H9 (cell line): ENCODE data around the gene WNT4. TPM values are rescaled to one million over a fixed set of nuclear protein-coding genes. Genes with fewer than 3 reads are reported as not detected.

Source experiments
- DNase-seq: peaks from one replicate; pipeline ENCODE4 v3.0.0-alpha.2; 2017
- H2AFZ ChIP-seq: one replicate; pipeline ENCODE4 v1.6.1; 2013; ENCODE audit warnings: mild to moderate bottlenecking, low read length, control low read depth, moderate library complexity
- H2AK5ac ChIP-seq: 2 replicates; pipeline ENCODE4 v1.6.1; 2013; ENCODE audit warnings: low read length, control low read depth, mixed read lengths; ENCODE audit not compliant: insufficient read length
- H2BK120ac ChIP-seq: one replicate; pipeline ENCODE4 v1.6.1; 2013; ENCODE audit warnings: low read depth, mild to moderate bottlenecking, low read length, control low read depth, inconsistent platforms; ENCODE audit not compliant: poor library complexity, severe bottlenecking
- H2BK12ac ChIP-seq: 2 replicates; pipeline ENCODE4 v1.6.1; 2013; ENCODE audit warnings: low read length, control low read depth, mixed read lengths, low read depth; ENCODE audit not compliant: insufficient read length
- H2BK15ac ChIP-seq: 2 replicates; pipeline ENCODE4 v1.6.1; 2013; ENCODE audit warnings: low read depth, low read length, control low read depth
- H2BK20ac ChIP-seq: one replicate; pipeline ENCODE4 v1.6.1; 2013; ENCODE audit warnings: low read depth, mild to moderate bottlenecking, low read length, control low read depth, inconsistent platforms; ENCODE audit not compliant: poor library complexity, severe bottlenecking
- H2BK5ac ChIP-seq: 2 replicates; pipeline ENCODE4 v1.6.1; 2013; ENCODE audit warnings: low read length, control low read depth, mixed read lengths; ENCODE audit not compliant: insufficient read length
- H3K14ac ChIP-seq: 2 replicates; pipeline ENCODE4 v1.6.1; 2013; ENCODE audit warnings: low read length, control low read depth; ENCODE audit not compliant: insufficient read depth
- H3K18ac ChIP-seq: 2 replicates; pipeline ENCODE4 v1.6.1; 2013; ENCODE audit warnings: low read depth, mild to moderate bottlenecking, mixed read lengths, low read length, control low read depth; ENCODE audit not compliant: insufficient read length
- H3K23ac ChIP-seq: 2 replicates; pipeline ENCODE4 v1.6.1; 2013; ENCODE audit warnings: low read length, control low read depth, mixed read lengths, low read depth; ENCODE audit not compliant: insufficient read length
- H3K23me2 ChIP-seq: 2 replicates; pipeline ENCODE4 v1.6.1; 2013; ENCODE audit warnings: low read depth, mild to moderate bottlenecking, mixed read lengths, low read length, control low read depth; ENCODE audit not compliant: insufficient read length, poor library complexity, severe bottlenecking
- H3K27ac ChIP-seq: 2 replicates; pipeline ENCODE4 v1.5.1; 2013; ENCODE audit warnings: low read length, control low read depth, mixed read lengths, low read depth; ENCODE audit not compliant: insufficient read length
- H3K27me3 ChIP-seq: 2 replicates; pipeline ENCODE4 v1.6.1; 2013; ENCODE audit warnings: low read length, control low read depth, inconsistent platforms; ENCODE audit not compliant: insufficient read depth
- H3K4ac ChIP-seq: 2 replicates; pipeline ENCODE4 v1.6.1; 2013; ENCODE audit warnings: low read depth, mild to moderate bottlenecking, control low read depth, inconsistent platforms, low read length, moderate library complexity
- H3K4me1 ChIP-seq: 2 replicates; pipeline ENCODE4 v1.6.1; 2013; ENCODE audit warnings: low read length, control low read depth, inconsistent platforms; ENCODE audit not compliant: insufficient read depth
- H3K4me2 ChIP-seq: 2 replicates; pipeline ENCODE4 v1.6.1; 2013; ENCODE audit warnings: low read length, control low read depth, mixed read lengths; ENCODE audit not compliant: insufficient read length, insufficient read depth
- H3K56ac ChIP-seq: 2 replicates; pipeline ENCODE4 v1.6.1; 2013; ENCODE audit warnings: low read depth, mild to moderate bottlenecking, mixed read lengths, low read length, control low read depth; ENCODE audit not compliant: insufficient read length
- H3K79me1 ChIP-seq: 2 replicates; pipeline ENCODE4 v1.6.1; 2013; ENCODE audit warnings: low read depth, mild to moderate bottlenecking, moderate library complexity, low read length, control low read depth, inconsistent platforms; ENCODE audit not compliant: insufficient read depth, poor library complexity, severe bottlenecking
- H3K79me2 ChIP-seq: 2 replicates; pipeline ENCODE4 v1.6.1; 2013; ENCODE audit warnings: low read length, control low read depth, inconsistent platforms; ENCODE audit not compliant: insufficient read depth
- H3K9ac ChIP-seq: 2 replicates; pipeline ENCODE4 v1.6.1; 2013; ENCODE audit warnings: low read length, control low read depth, mixed read lengths; ENCODE audit not compliant: insufficient read length; ENCODE audit errors: extremely low read depth
- H3K9me3 ChIP-seq: one replicate; pipeline ENCODE4 v1.6.1; 2013; ENCODE audit warnings: low read depth, low read length, inconsistent platforms; ENCODE audit not compliant: control insufficient read depth
- H3T11ph ChIP-seq: one replicate; pipeline ENCODE4 v1.6.1; 2013; ENCODE audit warnings: mild to moderate bottlenecking, low read length, control low read depth, inconsistent platforms
- H4K20me1 ChIP-seq: one replicate; pipeline ENCODE4 v1.6.1; 2013; ENCODE audit not compliant: control insufficient read depth, insufficient read length, insufficient read depth
- H4K5ac ChIP-seq: 2 replicates; pipeline ENCODE4 v1.6.1; 2013; ENCODE audit warnings: low read depth, mild to moderate bottlenecking, mixed read lengths, low read length, control low read depth; ENCODE audit not compliant: insufficient read length
- H4K8ac ChIP-seq: replicated peaks from 2 replicates; pipeline ENCODE4 v1.6.1; 2013; ENCODE audit warnings: low read length, control low read depth, mixed read lengths, low read depth; ENCODE audit not compliant: insufficient read length
- H4K91ac ChIP-seq: 2 replicates; pipeline ENCODE4 v1.6.1; 2013; ENCODE audit warnings: low read depth, mild to moderate bottlenecking, moderate library complexity, mixed read lengths, low read length, control low read depth; ENCODE audit not compliant: insufficient read length
- H3K27ac Mint-ChIP-seq, 3 experiments: 2 replicates in 2 of 3; 3 replicates in 1 of 3; pipeline ENCODE4 v1.8.0; 2020 to 2021; ENCODE audit warnings: mixed read lengths in 3 of 3, mild to moderate bottlenecking in 1 of 3, moderate library complexity in 1 of 3
- H3K27me3 Mint-ChIP-seq: 2 replicates; pipeline ENCODE4 v1.8.0; 2021; ENCODE audit warnings: low read depth, mild to moderate bottlenecking, moderate library complexity, mixed read lengths
- H3K36me3 Mint-ChIP-seq, 3 experiments: 2 replicates in 2 of 3; 3 replicates in 1 of 3; pipeline ENCODE4 v1.8.0; 2020 to 2021; ENCODE audit warnings: low read depth in 3 of 3, mixed read lengths in 3 of 3; ENCODE audit not compliant: insufficient read depth in 1 of 3
- H3K4me1 Mint-ChIP-seq, 2 experiments: 2 replicates each; pipeline ENCODE4 v1.8.0; 2020; ENCODE audit warnings: mixed read lengths in 2 of 2
- H3K4me3 Mint-ChIP-seq, 2 experiments: 2 replicates in 1 of 2; 3 replicates in 1 of 2; pipeline ENCODE4 v1.8.0; 2020 to 2021; ENCODE audit warnings: mild to moderate bottlenecking in 2 of 2, mixed read lengths in 2 of 2, moderate library complexity in 1 of 2
- H3K9me3 Mint-ChIP-seq, 2 experiments: 2 replicates in 1 of 2; 3 replicates in 1 of 2; pipeline ENCODE4 v1.8.0; 2020; ENCODE audit warnings: mild to moderate bottlenecking in 2 of 2, mixed read lengths in 2 of 2, moderate library complexity in 1 of 2
- CTCF ChIP-seq: fragments of 200-600 bp; sonication (generic); conservative IDR thresholded peaks from 3 replicates; pipeline ENCODE4 v1.8.0; 2021; ENCODE audit warnings: antibody characterized with exemption, mild to moderate bottlenecking
- WGBS: extraction: QIAGEN DNeasy Blood & Tissue Kit; methylation state at CpG from one replicate; pipeline ENCODE4 v1.1.7; 2013; ENCODE audit warnings: missing lambda C conversion rate, low lambda C conversion rate, mixed read lengths; ENCODE audit not compliant: insufficient read length; ENCODE audit errors: extremely low coverage; 5-methylcytosine and 5-hydroxymethylcytosine counted together
- total RNA-seq: library from RNA; stranded (reverse); gene quantifications from 2 replicates; pipeline ENCODE4 v1.2.1, GENCODE V29; 2021

The WNT4 gene
- total RNA-seq, 1 experiment from 2014 or later = 1.4 TPM

GRCh38 chr1:22154626-22155025 lies 11.7 kb upstream of the WNT4 start:
- Histone ChIP-seq H2BK5ac (no peak overlapping the region), H2AK5ac (no peak overlapping the region), H3K9ac (no peak overlapping the region), H3K4me1 (no peaks in the 10 kb centered on the region), H4K5ac (no peak overlapping the region), H2BK12ac (no peak overlapping the region), H3K56ac (no peak overlapping the region), H3K79me2 (no peaks in the 10 kb centered on the region), H2BK15ac (no peak overlapping the region), H3K4ac (no peak overlapping the region), H4K20me1 (no peaks in the 10 kb centered on the region), H3K23me2 (no peaks in the 10 kb centered on the region), H3K27me3 (no peaks in the 10 kb centered on the region), H3K23ac (no peak overlapping the region), H3K9me3 (no peaks in the 10 kb centered on the region), H2BK120ac (no peak overlapping the region), H2AFZ (no peak overlapping the region), H3K27ac (no peak overlapping the region), H3K79me1 (no peaks in the 10 kb centered on the region), H3K4me2 (no peak overlapping the region), H4K91ac (no peak overlapping the region), H4K8ac (no peak overlapping the region), H3K18ac (no peak overlapping the region), H2BK20ac (no peak overlapping the region), H3T11ph (no peak overlapping the region), H3K14ac (no peak overlapping the region; the same call in 1 of the 2 replicates)
- Mint-ChIP-seq H3K36me3 (no peaks in the 10 kb centered on the region), H3K27me3 (peaks cover 5% of the 10 kb centered on the region), H3K4me3 (no peak overlapping the region; a peak in 1 of 5 replicates), H3K9me3 (no peaks in the 10 kb centered on the region), H3K27ac (no peak overlapping the region), H3K4me1 (peaks cover 0 to 9% of the 10 kb centered on the region in 2 experiments; a peak in 2 of 4 replicates)
- TF ChIP-seq CTCF = no peak
- no CpG with 5 or more reads among the region's 6 CpGs for WGBS
- no peak for DNase-seq
